Measurements from ENCODE around the gene GOLGA7B.
"Not testable (repeated sequence)": the region's sequence is repeated elsewhere in the genome, so short reads cannot be mapped to it uniquely, and the experiment has no call there.

Gene GOLGA7B

GRCh38 chr10:97836446-97836845 lies 13.2 kb upstream of the GOLGA7B start:
- DNase-seq: no peak

- DNase-seq: no peak
Measured at GRCh38 chr10:97838091-97838490, 11.6 kb upstream of the GOLGA7B start.

- not testable (repeated sequence) for DNase-seq
Measured at GRCh38 chr10:97841166-97841565, 8.5 kb upstream of the GOLGA7B start.

GRCh38 chr10:97842114-97842513 lies 7.5 kb upstream of the GOLGA7B start:
- DNase-seq: not testable (repeated sequence)

GRCh38 chr10:97842656-97843280 lies 6.9 kb upstream of the GOLGA7B start:
- DNase-seq: peak; percentile 78

- peak; percentile 99 for DNase-seq
Measured at GRCh38 chr10:97843281-97843671, 6.4 kb upstream of the GOLGA7B start.

GRCh38 chr10:97843972-97844371 lies 5.7 kb upstream of the GOLGA7B start:
- DNase-seq: not testable (repeated sequence)

- DNase-seq: no peak
Measured at GRCh38 chr10:97844678-97845077, 5.0 kb upstream of the GOLGA7B start.

- DNase-seq: peak; percentile 97
Measured at GRCh38 chr10:97849103-97849686, 448 bp upstream of the GOLGA7B start.

- peak; percentile 18 for DNase-seq
Measured at GRCh38 chr10:97850446-97850845, 803 bp downstream of the GOLGA7B start.

- DNase-seq: no peak
Measured at GRCh38 chr10:97851341-97852001, 1.8 kb downstream of the GOLGA7B start.

GRCh38 chr10:97852277-97852676 lies 2.6 kb downstream of the GOLGA7B start:
- no peak for DNase-seq

GRCh38 chr10:97852840-97853405 lies 3.3 kb downstream of the GOLGA7B start:
- no peak for DNase-seq

GRCh38 chr10:97854743-97855142 lies 5.1 kb downstream of the GOLGA7B start:
- DNase-seq: no peak

- DNase-seq: no peak
Measured at GRCh38 chr10:97858001-97858439, 8.4 kb downstream of the GOLGA7B start.

GRCh38 chr10:97861097-97861750 lies 11.6 kb downstream of the GOLGA7B start:
- no peak for DNase-seq

- DNase-seq: no peak
Measured at GRCh38 chr10:97861924-97862323, 12.3 kb downstream of the GOLGA7B start.

GRCh38 chr10:97863808-97864207 lies 14.2 kb downstream of the GOLGA7B start:
- no peak for DNase-seq

- no peak for DNase-seq
Measured at GRCh38 chr10:97865488-97865887, 15.8 kb downstream of the GOLGA7B start.

GRCh38 chr10:97866524-97867219 lies 17.0 kb downstream of the GOLGA7B start:
- DNase-seq: no peak

- DNase-seq: no peak
Measured at GRCh38 chr10:97867220-97867800, 17.7 kb downstream of the GOLGA7B start.

- DNase-seq: no peak
Measured at GRCh38 chr10:97868134-97868685, 18.6 kb downstream of the GOLGA7B start.
